22Rv1 (cell line): ENCODE data around the gene ITSN2.

Experiments used
- CTCF ChIP-seq: fragments of 450-650 bp; IDR thresholded peaks from 2 replicates; pipeline ENCODE4 v1.5.1; 2017; ENCODE audit warnings: mild to moderate bottlenecking
- ZFX ChIP-seq: fragments of 450-650 bp; IDR thresholded peaks from 2 replicates; pipeline ENCODE4 v1.6.1; 2017; ENCODE audit warnings: antibody characterized with exemption, borderline replicate concordance

- TF ChIP-seq ZFX: no peak
- no peak for TF ChIP-seq CTCF
Measured at GRCh38 chr2:24307961-24308360, 52.4 kb downstream of the ITSN2 start.
